Measurements from ENCODE around the gene ARAP3.
"Not testable (repeated sequence)": the region's sequence is repeated elsewhere in the genome, so short reads cannot be mapped to it uniquely, and the experiment has no call there.

Gene ARAP3

DNA sequence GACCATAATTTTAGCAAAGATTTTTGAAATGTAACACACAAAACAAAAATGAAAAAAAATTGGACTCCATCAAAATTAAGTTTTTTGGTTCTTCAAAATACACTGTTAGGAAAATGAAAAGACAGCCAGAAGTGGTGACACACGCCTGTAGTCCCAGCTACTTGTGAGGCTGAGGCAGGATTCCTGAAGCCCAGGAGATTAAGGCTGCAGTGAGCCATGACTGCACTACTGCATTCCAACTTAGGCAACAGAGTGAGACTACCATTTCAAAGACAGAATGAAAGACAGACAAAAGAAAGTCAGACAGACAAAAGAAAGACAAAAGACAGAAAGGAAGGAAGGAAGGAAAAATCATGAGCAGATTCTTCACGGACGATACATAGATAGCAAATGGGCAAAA, 70.7 kb downstream of the ARAP3 start:
- no peak for DNase-seq

DNA sequence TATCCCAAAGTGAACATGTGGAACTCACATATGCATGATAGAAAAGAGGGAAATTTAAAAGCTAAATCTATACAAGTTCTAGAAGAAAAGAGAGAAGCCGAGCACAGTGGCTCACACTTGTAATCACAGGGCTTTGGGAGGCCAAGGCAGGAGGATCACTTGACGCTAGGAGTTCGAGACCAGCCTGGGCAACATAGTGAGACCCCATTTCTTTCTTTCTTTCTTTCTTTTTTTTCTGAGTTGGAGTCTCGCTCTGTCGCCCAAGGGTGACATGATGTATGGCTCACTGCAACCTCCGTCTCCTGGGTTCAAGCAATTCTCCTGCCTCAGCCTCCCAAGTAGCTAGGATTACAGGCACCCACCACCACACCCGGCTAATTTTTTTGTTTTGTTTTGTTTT, 72.1 kb downstream of the ARAP3 start:
- not testable (repeated sequence) for DNase-seq

DNA sequence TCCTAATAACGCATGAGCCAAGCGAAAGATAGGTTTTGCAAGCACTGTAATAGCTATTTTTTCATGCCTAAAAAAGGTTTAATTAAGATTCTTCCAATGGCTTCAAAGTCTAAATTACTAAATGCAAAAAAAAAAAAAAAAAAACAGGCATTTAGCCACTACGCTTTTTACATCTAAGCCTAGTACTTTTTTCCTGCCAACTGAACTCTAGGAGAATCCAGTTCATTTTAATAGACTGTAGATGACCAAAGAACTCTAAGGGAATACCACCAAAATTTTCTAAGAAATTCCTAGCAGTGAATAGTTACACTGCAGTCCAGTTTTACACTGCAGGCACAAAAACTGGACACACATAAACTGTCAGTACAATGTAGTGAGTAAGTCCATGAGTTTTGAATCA, 73.0 kb downstream of the ARAP3 start:
- DNase-seq, result no peak

DNA sequence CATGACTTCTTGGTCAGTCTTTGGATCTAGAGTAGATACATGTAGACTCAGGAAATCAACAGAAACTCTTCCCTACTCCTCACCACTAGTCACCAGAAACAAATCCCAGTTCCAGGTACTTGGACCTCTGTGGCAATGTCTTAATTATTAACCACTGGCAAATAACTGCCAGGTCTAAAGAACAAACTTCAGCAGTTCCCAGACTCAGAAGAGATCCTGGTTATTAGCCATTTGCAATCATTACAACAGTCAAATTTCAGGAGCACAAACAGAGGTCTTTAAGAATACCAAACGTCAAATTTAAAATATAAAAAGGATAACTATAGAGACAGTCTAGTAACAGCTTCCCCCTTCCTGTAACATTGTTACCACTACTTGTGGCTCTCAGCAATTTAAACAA, 73.5 kb downstream of the ARAP3 start:
- DNase-seq, result no peak

DNA sequence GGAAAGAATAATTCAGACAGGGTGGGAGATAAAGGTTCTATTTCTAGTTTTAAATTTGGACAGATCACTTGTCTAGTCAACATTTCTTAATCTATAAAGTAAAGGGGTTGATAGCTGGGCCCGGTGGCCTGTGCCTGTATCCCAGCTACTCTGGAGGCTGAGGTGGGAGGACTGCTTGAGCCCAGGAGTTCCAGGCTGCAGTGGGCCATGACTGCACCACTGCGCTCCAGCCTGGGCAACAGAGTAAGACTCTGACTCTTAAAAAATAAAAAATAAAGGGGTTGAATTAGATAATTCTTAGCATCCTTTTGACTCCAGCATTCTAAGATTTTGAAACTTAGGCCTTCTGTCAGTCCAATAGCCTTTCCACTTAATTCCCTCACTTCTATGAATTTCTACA, 74.0 kb downstream of the ARAP3 start:
- DNase-seq, result no peak

DNA sequence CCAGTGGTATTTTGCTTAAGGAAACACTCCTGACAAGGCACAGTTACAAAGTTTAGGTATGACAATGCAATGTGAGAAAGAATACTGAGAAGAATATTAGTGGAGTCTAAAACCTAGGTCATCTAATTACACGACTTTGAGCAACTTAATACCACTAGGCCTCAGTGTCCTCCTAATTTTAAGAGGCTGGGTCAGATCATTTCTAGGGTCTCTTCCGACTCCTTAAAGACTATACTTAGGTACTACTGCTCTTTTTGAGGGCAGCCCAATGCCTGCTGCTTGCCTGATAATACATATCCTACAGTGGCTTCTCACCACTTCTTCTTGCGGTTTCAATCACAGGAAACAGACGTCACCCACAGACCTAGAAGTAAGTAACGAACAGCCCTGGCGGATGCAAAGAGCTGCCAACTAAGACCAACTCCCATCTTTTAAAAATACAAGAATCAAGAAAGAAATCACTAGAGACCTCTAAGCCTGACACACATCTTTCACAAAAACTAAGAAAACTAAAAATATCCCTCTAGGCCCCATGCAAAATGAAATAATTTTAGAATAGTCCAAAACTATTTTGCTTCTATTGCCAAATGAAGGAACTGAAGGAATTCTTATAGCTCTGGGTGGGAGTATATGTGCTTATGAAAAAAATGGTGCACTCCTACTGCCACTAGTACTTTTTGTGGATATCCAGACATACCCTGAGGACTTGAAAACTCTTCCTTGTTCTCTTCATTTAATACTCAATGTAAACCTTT, 76.3 kb downstream of the ARAP3 start:
- DNase-seq, result peak; percentile 85 to 86

DNA sequence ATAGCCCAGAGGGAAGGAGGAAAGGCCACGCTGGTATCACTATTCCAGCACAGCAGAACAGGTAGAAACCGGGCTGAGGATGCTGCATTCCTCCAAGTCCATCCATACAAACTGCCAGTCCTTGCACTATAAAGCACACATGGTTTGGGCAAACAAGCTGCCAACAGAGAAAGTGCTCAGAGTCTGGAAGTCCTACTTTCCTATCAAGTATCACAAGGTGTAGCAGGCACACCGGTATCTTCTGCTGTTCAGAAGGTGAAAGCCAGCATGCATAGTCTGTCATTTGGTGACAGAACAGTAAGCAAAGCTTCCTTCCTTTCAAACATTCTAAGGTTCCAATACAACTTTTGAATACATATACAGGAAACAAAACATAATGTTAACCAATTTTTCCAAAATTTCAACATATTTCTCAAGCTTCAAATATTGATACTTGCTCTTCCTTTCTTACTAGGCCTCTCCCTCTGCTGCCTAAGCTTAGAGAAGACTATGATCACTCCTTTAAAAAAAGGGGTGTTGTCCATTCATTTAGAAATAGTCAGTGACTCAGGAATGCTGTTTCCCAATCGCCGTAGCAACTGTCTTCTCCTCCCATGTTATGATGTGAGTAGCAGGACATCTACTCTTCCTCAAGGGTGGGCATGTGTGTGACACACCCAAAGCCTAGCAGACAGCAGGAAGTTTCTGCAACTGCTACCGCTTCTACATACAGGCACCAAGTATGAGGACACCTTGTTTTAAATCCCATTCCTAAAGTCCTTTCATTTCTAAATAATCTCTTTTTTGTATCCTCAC, 77.9 kb downstream of the ARAP3 start:
- peak; percentile 45 to 79 for DNase-seq

All from CD4-positive, alpha-beta T cell treated with Interleukin-1 beta for 1 hour (primary cell).